WTC11 (cell line): ENCODE data around the gene NOPCHAP1.

ENCODE experiments used
- CBFB ChIP-seq: sonication (generic); formaldehyde crosslinking; IDR thresholded peaks from 2 replicates; pipeline ENCODE4 v1.8.1; 2022; ENCODE audit warnings: mild to moderate bottlenecking, low read depth, missing genetic modification reagents
- FOXP1 ChIP-seq: sonication (generic); formaldehyde crosslinking; IDR thresholded peaks from 2 replicates; pipeline ENCODE4 v1.8.0; 2022; ENCODE audit warnings: missing genetic modification reagents, mild to moderate bottlenecking, moderate library complexity, borderline replicate concordance
- FOXP4 ChIP-seq: sonication (generic); formaldehyde crosslinking; IDR thresholded peaks from 2 replicates; pipeline ENCODE4 v1.8.0; 2022; ENCODE audit warnings: mild to moderate bottlenecking, missing genetic modification reagents
- GRHL2 ChIP-seq: fragments of 250-450 bp; sonication (Bioruptor Pico); IDR thresholded peaks from 2 replicates; pipeline ENCODE4 v1.8.0; 2022; ENCODE audit warnings: mild to moderate bottlenecking, moderate library complexity; ENCODE audit not compliant: insufficient replicate concordance, severe bottlenecking
- MAX ChIP-seq: sonication (generic); formaldehyde crosslinking; IDR thresholded peaks from 2 replicates; pipeline ENCODE4 v1.8.0; 2022; ENCODE audit warnings: mild to moderate bottlenecking, missing genetic modification reagents
- NFATC4 ChIP-seq: fragments of 250-450 bp; sonication (Bioruptor Pico); IDR thresholded peaks from 2 replicates; pipeline ENCODE4 v1.9.0; 2021; ENCODE audit warnings: mild to moderate bottlenecking
- TCF7 ChIP-seq: sonication (generic); formaldehyde crosslinking; IDR thresholded peaks from 2 replicates; pipeline ENCODE4 v1.8.0; 2022; ENCODE audit warnings: mild to moderate bottlenecking, low read depth, missing genetic modification reagents, moderate library complexity
- ZNF232 ChIP-seq: sonication (generic); formaldehyde crosslinking; IDR thresholded peaks from 2 replicates; pipeline ENCODE4 v1.8.0; 2022; ENCODE audit warnings: mild to moderate bottlenecking, missing genetic modification reagents
- ZNF263 ChIP-seq: sonication (generic); formaldehyde crosslinking; IDR thresholded peaks from 2 replicates; pipeline ENCODE4 v1.8.1; 2022; ENCODE audit warnings: low read depth, mild to moderate bottlenecking, moderate library complexity, missing genetic modification reagents
- ZNF281 ChIP-seq: sonication (generic); formaldehyde crosslinking; IDR thresholded peaks from 2 replicates; pipeline ENCODE4 v1.8.0; 2023; ENCODE audit warnings: mild to moderate bottlenecking, missing genetic modification reagents
- TF ChIP-seq, protein P1 (sequence below): fragments of 200-600 bp; IDR thresholded peaks from 2 replicates; pipeline ENCODE4 v1.8.0; 2022; ENCODE audit warnings: antibody characterized with exemption
- TF ChIP-seq, protein P2 (sequence below): sonication (generic); formaldehyde crosslinking; IDR thresholded peaks from 2 replicates; pipeline ENCODE4 v1.8.1; 2023; ENCODE audit warnings: mild to moderate bottlenecking, missing genetic modification reagents, moderate library complexity
- TF ChIP-seq, protein P3 (sequence below): sonication (generic); formaldehyde crosslinking; IDR thresholded peaks from 2 replicates; pipeline ENCODE4 v1.8.1; 2022; ENCODE audit warnings: low read depth, missing genetic modification reagents, borderline replicate concordance

GRCh38 chr12:104957719-104958000, 28.5 kb upstream of the NOPCHAP1 start:
- TF ChIP-seq, protein P1, sequence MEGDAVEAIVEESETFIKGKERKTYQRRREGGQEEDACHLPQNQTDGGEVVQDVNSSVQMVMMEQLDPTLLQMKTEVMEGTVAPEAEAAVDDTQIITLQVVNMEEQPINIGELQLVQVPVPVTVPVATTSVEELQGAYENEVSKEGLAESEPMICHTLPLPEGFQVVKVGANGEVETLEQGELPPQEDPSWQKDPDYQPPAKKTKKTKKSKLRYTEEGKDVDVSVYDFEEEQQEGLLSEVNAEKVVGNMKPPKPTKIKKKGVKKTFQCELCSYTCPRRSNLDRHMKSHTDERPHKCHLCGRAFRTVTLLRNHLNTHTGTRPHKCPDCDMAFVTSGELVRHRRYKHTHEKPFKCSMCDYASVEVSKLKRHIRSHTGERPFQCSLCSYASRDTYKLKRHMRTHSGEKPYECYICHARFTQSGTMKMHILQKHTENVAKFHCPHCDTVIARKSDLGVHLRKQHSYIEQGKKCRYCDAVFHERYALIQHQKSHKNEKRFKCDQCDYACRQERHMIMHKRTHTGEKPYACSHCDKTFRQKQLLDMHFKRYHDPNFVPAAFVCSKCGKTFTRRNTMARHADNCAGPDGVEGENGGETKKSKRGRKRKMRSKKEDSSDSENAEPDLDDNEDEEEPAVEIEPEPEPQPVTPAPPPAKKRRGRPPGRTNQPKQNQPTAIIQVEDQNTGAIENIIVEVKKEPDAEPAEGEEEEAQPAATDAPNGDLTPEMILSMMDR: no peak
- TF ChIP-seq, protein P2, sequence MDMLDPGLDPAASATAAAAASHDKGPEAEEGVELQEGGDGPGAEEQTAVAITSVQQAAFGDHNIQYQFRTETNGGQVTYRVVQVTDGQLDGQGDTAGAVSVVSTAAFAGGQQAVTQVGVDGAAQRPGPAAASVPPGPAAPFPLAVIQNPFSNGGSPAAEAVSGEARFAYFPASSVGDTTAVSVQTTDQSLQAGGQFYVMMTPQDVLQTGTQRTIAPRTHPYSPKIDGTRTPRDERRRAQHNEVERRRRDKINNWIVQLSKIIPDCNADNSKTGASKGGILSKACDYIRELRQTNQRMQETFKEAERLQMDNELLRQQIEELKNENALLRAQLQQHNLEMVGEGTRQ: no peak
- TF ChIP-seq NFATC4 (CRISPR knock-in tag) (no peak), TCF7 (no peak), FOXP1 (CRISPR knock-in tag) (no peak), ZNF232 (no peak), CBFB (no peak), ZNF281 (CRISPR knock-in tag) (no peak), MAX (CRISPR knock-in tag) (no peak), GRHL2 (no peak), ZNF263 (no peak), FOXP4 (CRISPR knock-in tag) (no peak)
- TF ChIP-seq, protein P3, sequence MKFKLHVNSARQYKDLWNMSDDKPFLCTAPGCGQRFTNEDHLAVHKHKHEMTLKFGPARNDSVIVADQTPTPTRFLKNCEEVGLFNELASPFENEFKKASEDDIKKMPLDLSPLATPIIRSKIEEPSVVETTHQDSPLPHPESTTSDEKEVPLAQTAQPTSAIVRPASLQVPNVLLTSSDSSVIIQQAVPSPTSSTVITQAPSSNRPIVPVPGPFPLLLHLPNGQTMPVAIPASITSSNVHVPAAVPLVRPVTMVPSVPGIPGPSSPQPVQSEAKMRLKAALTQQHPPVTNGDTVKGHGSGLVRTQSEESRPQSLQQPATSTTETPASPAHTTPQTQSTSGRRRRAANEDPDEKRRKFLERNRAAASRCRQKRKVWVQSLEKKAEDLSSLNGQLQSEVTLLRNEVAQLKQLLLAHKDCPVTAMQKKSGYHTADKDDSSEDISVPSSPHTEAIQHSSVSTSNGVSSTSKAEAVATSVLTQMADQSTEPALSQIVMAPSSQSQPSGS (CRISPR knock-in tag): no peak
